ENCODE data around the gene SPRYD3. TPM values are rescaled to one million over a fixed set of nuclear protein-coding genes. Genes with fewer than 3 reads are reported as not detected.

The SPRYD3 gene
- total RNA-seq, 1 donor from 2014 or later, result 21.8 TPM

DNA sequence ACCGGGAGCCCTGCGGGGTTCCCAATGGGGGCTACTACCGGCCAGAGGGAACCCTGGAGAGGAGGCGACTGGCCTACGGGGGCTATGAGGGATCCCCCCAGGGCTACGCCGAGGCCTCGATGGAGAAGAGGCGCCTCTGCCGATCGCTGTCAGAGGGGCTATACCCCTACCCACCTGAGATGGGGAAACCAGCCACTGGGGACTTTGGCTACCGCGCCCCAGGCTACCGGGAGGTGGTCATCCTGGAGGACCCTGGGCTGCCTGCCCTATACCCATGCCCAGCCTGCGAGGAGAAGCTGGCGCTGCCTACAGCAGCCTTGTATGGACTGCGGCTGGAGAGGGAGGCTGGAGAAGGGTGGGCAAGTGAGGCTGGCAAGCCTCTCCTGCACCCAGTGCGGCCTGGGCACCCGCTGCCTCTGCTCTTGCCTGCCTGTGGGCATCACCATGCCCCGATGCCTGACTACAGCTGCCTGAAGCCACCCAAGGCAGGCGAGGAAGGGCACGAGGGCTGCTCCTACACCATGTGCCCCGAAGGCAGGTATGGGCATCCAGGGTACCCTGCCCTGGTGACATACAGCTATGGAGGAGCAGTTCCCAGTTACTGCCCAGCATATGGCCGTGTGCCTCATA, 19.6 kb downstream of the SPRYD3 start:
- H3K36me3 Mint-ChIP-seq (ENCODE audit: low read depth, unreplicated experiment), result peaks cover 27% of the 10 kb centered on the region
- FAIRE-seq (no peak), DNase-seq (ENCODE audit: low read depth) (no peak)
- no peaks in the 10 kb centered on the region for H3K9me3 ChIP-seq (ENCODE audit: insufficient read depth, low read depth, low read length)
- no peak overlapping the region for H2AFZ ChIP-seq (ENCODE audit: low read depth, low read length)
- H3K27ac ChIP-seq (ENCODE audit: low read depth, low read length), result no peak overlapping the region
- peaks cover 2% of the 10 kb centered on the region for H3K9me3 Mint-ChIP-seq (ENCODE audit: unreplicated experiment)
- H3K27me3 Mint-ChIP-seq (ENCODE audit: low read depth, unreplicated experiment), result peaks cover 1% of the 10 kb centered on the region
- H3K27ac Mint-ChIP-seq (ENCODE audit: unreplicated experiment), result no peak overlapping the region
- no peaks in the 10 kb centered on the region for H3K27me3 ChIP-seq (ENCODE audit: insufficient read depth, low read length)
- peaks cover 4% of the 10 kb centered on the region for H3K36me3 ChIP-seq (ENCODE audit: insufficient read depth, low read length)
- peaks cover 12% of the 10 kb centered on the region for H3K4me1 ChIP-seq (ENCODE audit: insufficient read depth, low read length)
- H3K4me3 Mint-ChIP-seq (ENCODE audit: unreplicated experiment), result no peak overlapping the region
- no peak overlapping the region for H3K4me2 ChIP-seq (ENCODE audit: low read length)
- TF ChIP-seq, protein P1, sequence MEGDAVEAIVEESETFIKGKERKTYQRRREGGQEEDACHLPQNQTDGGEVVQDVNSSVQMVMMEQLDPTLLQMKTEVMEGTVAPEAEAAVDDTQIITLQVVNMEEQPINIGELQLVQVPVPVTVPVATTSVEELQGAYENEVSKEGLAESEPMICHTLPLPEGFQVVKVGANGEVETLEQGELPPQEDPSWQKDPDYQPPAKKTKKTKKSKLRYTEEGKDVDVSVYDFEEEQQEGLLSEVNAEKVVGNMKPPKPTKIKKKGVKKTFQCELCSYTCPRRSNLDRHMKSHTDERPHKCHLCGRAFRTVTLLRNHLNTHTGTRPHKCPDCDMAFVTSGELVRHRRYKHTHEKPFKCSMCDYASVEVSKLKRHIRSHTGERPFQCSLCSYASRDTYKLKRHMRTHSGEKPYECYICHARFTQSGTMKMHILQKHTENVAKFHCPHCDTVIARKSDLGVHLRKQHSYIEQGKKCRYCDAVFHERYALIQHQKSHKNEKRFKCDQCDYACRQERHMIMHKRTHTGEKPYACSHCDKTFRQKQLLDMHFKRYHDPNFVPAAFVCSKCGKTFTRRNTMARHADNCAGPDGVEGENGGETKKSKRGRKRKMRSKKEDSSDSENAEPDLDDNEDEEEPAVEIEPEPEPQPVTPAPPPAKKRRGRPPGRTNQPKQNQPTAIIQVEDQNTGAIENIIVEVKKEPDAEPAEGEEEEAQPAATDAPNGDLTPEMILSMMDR (IDR thresholded peaks at IDR 0.05; ENCODE audit: insufficient read depth, low read depth, low read length), result no peak
- TF ChIP-seq EZH2 (IDR thresholded peaks at IDR 0.05; ENCODE audit: insufficient read depth, low read length), result no peak
- H3K79me2 ChIP-seq (ENCODE audit: insufficient read depth, low read length), result no peaks in the 10 kb centered on the region
- no peak overlapping the region for H3K9ac ChIP-seq (ENCODE audit: low read length)
- peaks cover 14% of the 10 kb centered on the region for H3K4me1 Mint-ChIP-seq (ENCODE audit: low read depth, unreplicated experiment)
- H4K20me1 ChIP-seq (ENCODE audit: insufficient read depth, low read length), result peaks cover 14% of the 10 kb centered on the region
- H3K4me3 ChIP-seq (ENCODE audit: insufficient read depth, low read depth, low read length), result no peak overlapping the region

DNA sequence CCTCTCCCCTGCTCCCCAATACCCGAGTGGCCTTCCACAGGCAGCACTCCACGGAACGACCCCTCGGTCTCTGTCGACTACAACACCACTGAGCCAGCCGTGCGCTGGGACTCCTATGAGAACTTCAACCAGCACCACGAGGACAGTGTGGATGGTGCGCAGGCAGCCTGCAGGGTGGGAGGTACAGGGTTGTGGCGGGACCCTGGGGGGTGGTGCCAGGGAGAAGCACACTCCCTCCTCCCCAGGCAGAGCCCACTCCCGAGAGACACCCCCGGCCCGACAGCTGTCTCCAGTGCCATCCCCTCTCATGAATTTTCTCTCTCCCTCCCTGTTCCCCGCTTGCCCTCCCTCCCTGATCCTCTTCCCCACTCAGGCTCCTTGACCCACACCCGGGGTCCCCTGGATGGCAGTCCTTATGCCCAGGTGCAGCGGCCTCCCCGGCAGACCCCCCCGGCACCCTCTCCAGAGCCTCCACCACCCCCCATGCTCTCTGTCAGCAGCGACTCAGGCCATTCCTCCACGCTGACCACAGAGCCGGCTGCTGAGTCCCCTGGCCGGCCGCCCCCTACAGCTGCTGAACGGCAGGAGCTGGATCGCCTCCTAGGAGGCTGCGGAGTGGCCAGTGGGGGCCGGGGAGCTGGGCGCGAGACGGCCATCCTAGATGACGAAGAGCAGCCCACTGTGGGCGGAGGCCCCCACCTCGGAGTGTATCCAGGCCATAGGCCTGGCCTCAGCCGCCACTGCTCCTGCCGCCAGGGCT, 20.3 kb downstream of the SPRYD3 start:
- DNase-seq (ENCODE audit: low read depth), result no peak

More for the DNA sequence above, 20.3 kb downstream of the SPRYD3 start:
- H3K4me1 Mint-ChIP-seq (ENCODE audit: low read depth, unreplicated experiment), result peaks cover 14% of the 10 kb centered on the region
- Histone ChIP-seq H3K9me3 (ENCODE audit: insufficient read depth, low read depth, low read length) (no peaks in the 10 kb centered on the region), H3K27ac (ENCODE audit: low read depth, low read length) (no peak overlapping the region), H3K79me2 (ENCODE audit: insufficient read depth, low read length) (no peaks in the 10 kb centered on the region), H3K27me3 (ENCODE audit: insufficient read depth, low read length) (no peaks in the 10 kb centered on the region), H3K36me3 (ENCODE audit: insufficient read depth, low read length) (peaks cover 4% of the 10 kb centered on the region), H3K9ac (ENCODE audit: low read length) (no peak overlapping the region), H4K20me1 (ENCODE audit: insufficient read depth, low read length) (peaks cover 13% of the 10 kb centered on the region), H3K4me3 (ENCODE audit: insufficient read depth, low read depth, low read length) (no peak overlapping the region), H2AFZ (ENCODE audit: low read depth, low read length) (no peak overlapping the region), H3K4me2 (ENCODE audit: low read length) (no peak overlapping the region), H3K4me1 (ENCODE audit: insufficient read depth, low read length) (peaks cover 10% of the 10 kb centered on the region)
- H3K9me3 Mint-ChIP-seq (ENCODE audit: unreplicated experiment), result peaks cover 2% of the 10 kb centered on the region
- no peak for FAIRE-seq
- H3K36me3 Mint-ChIP-seq (ENCODE audit: low read depth, unreplicated experiment), result peaks cover 24% of the 10 kb centered on the region
- H3K27me3 Mint-ChIP-seq (ENCODE audit: low read depth, unreplicated experiment), result peaks cover 1% of the 10 kb centered on the region
- no peak overlapping the region for H3K27ac Mint-ChIP-seq (ENCODE audit: unreplicated experiment)
- TF ChIP-seq, protein P1 (IDR thresholded peaks at IDR 0.05; ENCODE audit: insufficient read depth, low read depth, low read length), result no peak
- TF ChIP-seq EZH2 (IDR thresholded peaks at IDR 0.05; ENCODE audit: insufficient read depth, low read length), result no peak
- H3K4me3 Mint-ChIP-seq (ENCODE audit: unreplicated experiment), result no peak overlapping the region

Measured in astrocyte (in vitro differentiated cells and primary cell).